ENCODE data around the gene PIGBOS1. TPM values are rescaled to one million over a fixed set of nuclear protein-coding genes. Genes with fewer than 3 reads are reported as not detected.

PIGBOS1 gene
- total and polyA plus RNA-seq, 9 of the 15 experiments (the other 6 are each of a cell fraction or from before 2014, with no cell fraction given): 25.2 to 76.2 (median 46.0) TPM

DNA sequence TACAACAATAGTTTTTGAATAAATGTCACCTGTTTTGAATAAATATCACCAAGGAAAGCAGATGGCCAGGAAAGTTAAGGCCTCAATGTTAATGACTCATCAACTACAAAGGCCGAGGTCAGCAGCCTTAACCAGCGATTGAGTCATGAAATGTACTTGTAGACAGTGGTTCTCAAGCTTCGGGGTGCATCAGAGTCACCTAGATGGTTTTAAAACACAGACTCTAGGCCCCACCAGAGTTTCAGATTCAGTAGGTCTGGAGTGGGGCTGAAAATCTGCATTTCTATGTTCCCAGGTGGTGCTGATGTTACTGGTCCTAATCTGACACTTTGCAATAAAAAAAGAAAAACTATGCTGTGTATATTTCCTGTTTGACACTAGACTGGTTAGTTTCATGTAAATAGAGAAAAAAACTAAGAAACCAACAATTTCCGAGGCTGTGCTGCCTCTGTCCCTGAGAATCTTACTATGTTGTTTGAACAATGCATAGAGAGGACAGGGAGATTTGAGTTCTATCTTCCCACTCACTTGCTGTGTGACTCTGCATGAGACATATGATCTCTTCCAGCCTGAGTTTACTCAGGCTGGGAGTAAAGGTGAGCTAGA lies 39.1 kb downstream of the PIGBOS1 start (continued):
- TF ChIP-seq MYC (IDR thresholded peaks at IDR 0.05; ENCODE audit: low read depth, low read length) (no peak), MYC (CRISPR knock-in tag; IDR thresholded peaks at IDR 0.05; ENCODE audit: borderline replicate concordance, low read depth) (no peak), PHF8 (IDR thresholded peaks at IDR 0.05; ENCODE audit: borderline replicate concordance, low read length) (no peak), HDAC1 (IDR thresholded peaks at IDR 0.05) (peak in 1 of 2 experiments; percentile 70; a peak in 2 of 4 replicates), ZNF165 (CRISPR knock-in tag; IDR thresholded peaks at IDR 0.05; ENCODE audit: borderline replicate concordance) (no peak), POLR2B (IDR thresholded peaks at IDR 0.05; ENCODE audit: low read depth, partially characterized antibody) (no peak), ESRRA (IDR thresholded peaks at IDR 0.05; ENCODE audit: borderline replicate concordance, low read depth) (no peak; the same call in 1 of the 2 replicates), ARID1B (IDR thresholded peaks at IDR 0.05) (peak; percentile 96), TAF9B (IDR thresholded peaks at IDR 0.05; ENCODE audit: partially characterized antibody) (no peak), SAP30 (IDR thresholded peaks at IDR 0.05; ENCODE audit: borderline replicate concordance, insufficient read depth, low read depth, low read length, poor library complexity, severe bottlenecking) (no peak), SREBF2 (CRISPR knock-in tag; IDR thresholded peaks at IDR 0.05) (no peak), SRF (CRISPR knock-in tag; IDR thresholded peaks at IDR 0.05) (no peak)
- TF ChIP-seq, protein P1, sequence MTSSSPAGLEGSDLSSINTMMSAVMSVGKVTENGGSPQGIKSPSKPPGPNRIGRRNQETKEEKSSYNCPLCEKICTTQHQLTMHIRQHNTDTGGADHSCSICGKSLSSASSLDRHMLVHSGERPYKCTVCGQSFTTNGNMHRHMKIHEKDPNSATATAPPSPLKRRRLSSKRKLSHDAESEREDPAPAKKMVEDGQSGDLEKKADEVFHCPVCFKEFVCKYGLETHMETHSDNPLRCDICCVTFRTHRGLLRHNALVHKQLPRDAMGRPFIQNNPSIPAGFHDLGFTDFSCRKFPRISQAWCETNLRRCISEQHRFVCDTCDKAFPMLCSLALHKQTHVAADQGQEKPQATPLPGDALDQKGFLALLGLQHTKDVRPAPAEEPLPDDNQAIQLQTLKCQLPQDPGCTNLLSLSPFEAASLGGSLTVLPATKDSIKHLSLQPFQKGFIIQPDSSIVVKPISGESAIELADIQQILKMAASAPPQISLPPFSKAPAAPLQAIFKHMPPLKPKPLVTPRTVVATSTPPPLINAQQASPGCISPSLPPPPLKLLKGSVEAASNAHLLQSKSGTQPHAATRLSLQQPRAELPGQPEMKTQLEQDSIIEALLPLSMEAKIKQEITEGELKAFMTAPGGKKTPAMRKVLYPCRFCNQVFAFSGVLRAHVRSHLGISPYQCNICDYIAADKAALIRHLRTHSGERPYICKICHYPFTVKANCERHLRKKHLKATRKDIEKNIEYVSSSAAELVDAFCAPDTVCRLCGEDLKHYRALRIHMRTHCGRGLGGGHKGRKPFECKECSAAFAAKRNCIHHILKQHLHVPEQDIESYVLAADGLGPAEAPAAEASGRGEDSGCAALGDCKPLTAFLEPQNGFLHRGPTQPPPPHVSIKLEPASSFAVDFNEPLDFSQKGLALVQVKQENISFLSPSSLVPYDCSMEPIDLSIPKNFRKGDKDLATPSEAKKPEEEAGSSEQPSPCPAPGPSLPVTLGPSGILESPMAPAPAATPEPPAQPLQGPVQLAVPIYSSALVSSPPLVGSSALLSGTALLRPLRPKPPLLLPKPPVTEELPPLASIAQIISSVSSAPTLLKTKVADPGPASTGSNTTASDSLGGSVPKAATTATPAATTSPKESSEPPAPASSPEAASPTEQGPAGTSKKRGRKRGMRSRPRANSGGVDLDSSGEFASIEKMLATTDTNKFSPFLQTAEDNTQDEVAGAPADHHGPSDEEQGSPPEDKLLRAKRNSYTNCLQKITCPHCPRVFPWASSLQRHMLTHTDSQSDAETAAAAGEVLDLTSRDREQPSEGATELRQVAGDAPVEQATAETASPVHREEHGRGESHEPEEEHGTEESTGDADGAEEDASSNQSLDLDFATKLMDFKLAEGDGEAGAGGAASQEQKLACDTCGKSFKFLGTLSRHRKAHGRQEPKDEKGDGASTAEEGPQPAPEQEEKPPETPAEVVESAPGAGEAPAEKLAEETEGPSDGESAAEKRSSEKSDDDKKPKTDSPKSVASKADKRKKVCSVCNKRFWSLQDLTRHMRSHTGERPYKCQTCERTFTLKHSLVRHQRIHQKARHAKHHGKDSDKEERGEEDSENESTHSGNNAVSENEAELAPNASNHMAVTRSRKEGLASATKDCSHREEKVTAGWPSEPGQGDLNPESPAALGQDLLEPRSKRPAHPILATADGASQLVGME (CRISPR knock-in tag; IDR thresholded peaks at IDR 0.05): no peak
- TF ChIP-seq, protein P2, sequence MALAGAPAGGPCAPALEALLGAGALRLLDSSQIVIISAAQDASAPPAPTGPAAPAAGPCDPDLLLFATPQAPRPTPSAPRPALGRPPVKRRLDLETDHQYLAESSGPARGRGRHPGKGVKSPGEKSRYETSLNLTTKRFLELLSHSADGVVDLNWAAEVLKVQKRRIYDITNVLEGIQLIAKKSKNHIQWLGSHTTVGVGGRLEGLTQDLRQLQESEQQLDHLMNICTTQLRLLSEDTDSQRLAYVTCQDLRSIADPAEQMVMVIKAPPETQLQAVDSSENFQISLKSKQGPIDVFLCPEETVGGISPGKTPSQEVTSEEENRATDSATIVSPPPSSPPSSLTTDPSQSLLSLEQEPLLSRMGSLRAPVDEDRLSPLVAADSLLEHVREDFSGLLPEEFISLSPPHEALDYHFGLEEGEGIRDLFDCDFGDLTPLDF (CRISPR knock-in tag; IDR thresholded peaks at IDR 0.05): no peak
- TF ChIP-seq, protein P3, sequence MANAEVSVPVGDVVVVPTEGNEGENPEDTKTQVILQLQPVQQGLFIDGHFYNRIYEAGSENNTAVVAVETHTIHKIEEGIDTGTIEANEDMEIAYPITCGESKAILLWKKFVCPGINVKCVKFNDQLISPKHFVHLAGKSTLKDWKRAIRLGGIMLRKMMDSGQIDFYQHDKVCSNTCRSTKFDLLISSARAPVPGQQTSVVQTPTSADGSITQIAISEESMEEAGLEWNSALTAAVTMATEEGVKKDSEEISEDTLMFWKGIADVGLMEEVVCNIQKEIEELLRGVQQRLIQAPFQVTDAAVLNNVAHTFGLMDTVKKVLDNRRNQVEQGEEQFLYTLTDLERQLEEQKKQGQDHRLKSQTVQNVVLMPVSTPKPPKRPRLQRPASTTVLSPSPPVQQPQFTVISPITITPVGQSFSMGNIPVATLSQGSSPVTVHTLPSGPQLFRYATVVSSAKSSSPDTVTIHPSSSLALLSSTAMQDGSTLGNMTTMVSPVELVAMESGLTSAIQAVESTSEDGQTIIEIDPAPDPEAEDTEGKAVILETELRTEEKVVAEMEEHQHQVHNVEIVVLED (CRISPR knock-in tag; IDR thresholded peaks at IDR 0.05): no peak
- TF ChIP-seq, protein P4, sequence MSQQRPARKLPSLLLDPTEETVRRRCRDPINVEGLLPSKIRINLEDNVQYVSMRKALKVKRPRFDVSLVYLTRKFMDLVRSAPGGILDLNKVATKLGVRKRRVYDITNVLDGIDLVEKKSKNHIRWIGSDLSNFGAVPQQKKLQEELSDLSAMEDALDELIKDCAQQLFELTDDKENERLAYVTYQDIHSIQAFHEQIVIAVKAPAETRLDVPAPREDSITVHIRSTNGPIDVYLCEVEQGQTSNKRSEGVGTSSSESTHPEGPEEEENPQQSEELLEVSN (IDR thresholded peaks at IDR 0.05; ENCODE audit: borderline replicate concordance in 1 of 2, extremely low read depth in 1 of 2, insufficient read depth in 1 of 2, insufficient read length in 1 of 2, low read depth in 1 of 2, low read length in 1 of 2, poor library complexity in 1 of 2, severe bottlenecking in 1 of 2): no peak
